Sigmoid colon (tissue), 7 donors: ENCODE data around the gene HEXD. TPM values are rescaled to one million over a fixed set of nuclear protein-coding genes. Genes with fewer than 3 reads are reported as not detected.

Source experiments
- DNase-seq: peaks from one replicate; pipeline ENCODE4 v3.0.0-alpha.2; 2019
- H3K27ac ChIP-seq, 4 donors: fragments of 200-600 bp; sonication (generic); one replicate each; pipeline ENCODE4 v1.5.1; 2016 to 2019; ENCODE audit warnings: mild to moderate bottlenecking in 1 of 4
- H3K27me3 ChIP-seq, 3 donors: fragments of 200-600 bp; sonication (generic); one replicate each; pipeline ENCODE4 v1.5.1; 2019; ENCODE audit warnings: mild to moderate bottlenecking in 1 of 3
- H3K36me3 ChIP-seq, 4 donors: fragments of 200-600 bp; sonication (generic); one replicate each; pipeline ENCODE4 v1.5.1; 2016 to 2019
- H3K4me1 ChIP-seq, 4 donors: fragments of 200-600 bp; sonication (generic); one replicate each; pipeline ENCODE4 v1.5.1; 2017 to 2019
- H3K4me3 ChIP-seq, 4 donors: fragments of 200-600 bp; sonication (generic); one replicate each; pipeline ENCODE4 v1.5.1; 2017 to 2019; ENCODE audit warnings: mild to moderate bottlenecking in 2 of 4, moderate library complexity in 1 of 4
- H3K9me3 ChIP-seq, 4 donors: fragments of 200-600 bp in 3 of 4; sonication (generic) in 3 of 4; one replicate each; pipeline versions ENCODE4 v1.5.1 to v1.6.1; 2013 to 2019
- CTCF ChIP-seq, 4 experiments: fragments of 450-650 bp in 3 of 4; fragments of 200-600 bp in 1 of 4; IDR thresholded peaks; one replicate each; pipeline ENCODE4 v1.5.1; 2016 to 2019; ENCODE audit warnings: antibody characterized with exemption in 4 of 4, mild to moderate bottlenecking in 3 of 4, moderate library complexity in 2 of 4
- EP300 ChIP-seq, 4 donors: sonication (generic); formaldehyde crosslinking; IDR thresholded peaks; one replicate each; pipeline ENCODE4 v1.6.1; 2017; ENCODE audit warnings: antibody characterized with exemption in 4 of 4
- POLR2A ChIP-seq, 2 donors: fragments of 450-650 bp; IDR thresholded peaks; one replicate each; pipeline ENCODE4 v1.6.1; 2016; ENCODE audit warnings: antibody characterized with exemption in 2 of 2, mild to moderate bottlenecking in 2 of 2, moderate library complexity in 2 of 2
- POLR2AphosphoS5 ChIP-seq, 4 donors: sonication (generic); formaldehyde crosslinking; IDR thresholded peaks; one replicate each; pipeline ENCODE4 v1.6.1; 2017; ENCODE audit warnings: antibody characterized with exemption in 4 of 4
- WGBS, 2 donors: extraction: QIAGEN DNeasy Blood & Tissue Kit; methylation state at CpG; one replicate each; pipeline ENCODE4 v1.1.7; 2013; 5-methylcytosine and 5-hydroxymethylcytosine counted together
- intact Hi-C: fragments of 100-400 bp; cut with DNase I; formaldehyde crosslinking; loops from one replicate; pipeline ENCODE4 v1.15.1; 2023
- polyA plus RNA-seq, 3 donors: library from polyadenylated mRNA; stranded (reverse); fragments of 200-250 nt; gene quantifications; one replicate each; pipeline ENCODE4 v1.2.3, GENCODE V29; 2013
- total RNA-seq, 4 donors: library from RNA; depleted of rRNA; stranded (reverse); fragments of >200 nt; gene quantifications; one replicate each; pipeline ENCODE4 v1.1.0, GENCODE V29; 2016
- donor health status: healthy with polysubstance abuse.
- donor health status: Bipolar disorder and iron deficiency.
- donor health status: healthy.

Gene HEXD
- total and polyA plus RNA-seq, 7 donors, result 9.5 to 46.2 (median 23.9) TPM

DNA sequence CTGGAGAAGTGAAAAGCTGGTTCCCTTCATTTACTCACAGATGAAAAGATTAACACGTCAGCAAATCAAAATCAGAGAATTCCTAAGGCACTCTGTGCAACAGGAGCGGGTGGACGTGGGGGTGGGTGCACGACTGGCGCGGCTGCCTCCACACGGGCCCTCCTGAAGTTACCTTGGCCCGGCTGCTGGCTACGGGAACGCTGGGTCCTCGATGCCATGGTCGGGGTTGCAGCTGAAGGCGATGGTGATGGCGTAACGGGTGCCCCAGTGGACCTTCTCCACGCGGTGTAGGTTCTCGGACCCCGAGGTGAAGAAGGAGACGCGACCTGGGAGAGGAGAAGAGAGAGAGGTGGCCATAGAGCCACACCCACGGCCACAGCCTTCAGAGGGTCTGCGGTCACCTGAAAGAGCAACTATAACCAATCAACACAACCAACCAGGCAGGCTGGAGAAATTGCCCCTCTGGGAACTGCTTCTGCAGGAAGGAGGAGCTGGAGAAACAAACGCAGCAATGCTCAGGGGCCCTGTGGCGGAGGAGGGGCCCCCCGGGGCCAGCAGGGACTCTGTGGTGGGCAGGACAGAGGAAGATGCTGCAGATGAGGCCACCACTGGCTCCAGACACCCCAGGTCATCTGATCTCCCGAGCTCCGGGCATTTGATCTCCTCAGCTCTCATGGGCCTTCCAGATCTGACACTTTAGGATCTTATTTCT, 25.8 kb upstream of the HEXD start:
- intact Hi-C loops, result no loop called here
- H3K4me1 ChIP-seq, result no peaks in the 10 kb centered on the region
- peaks cover 0 to 5% (median 0%) of the 10 kb centered on the region in 3 donors for H3K27me3 ChIP-seq
- H3K27ac ChIP-seq, result no peak overlapping the region
- no peak for DNase-seq
- no peaks in the 10 kb centered on the region for H3K9me3 ChIP-seq
- H3K36me3 ChIP-seq, result peaks cover 0 to 32% (median 4%) of the 10 kb centered on the region in 4 donors
- no peak overlapping the region for H3K4me3 ChIP-seq
- TF ChIP-seq POLR2AphosphoS5 (IDR thresholded peaks at IDR 0.05) (no peak), POLR2A (IDR thresholded peaks at IDR 0.05) (no peak), CTCF (IDR thresholded peaks at IDR 0.05) (no peak), EP300 (IDR thresholded peaks at IDR 0.05) (no peak)
- WGBS, 2 donors, result 95% methylated on average over 28 of the region's 28 CpGs

- no peaks in the 10 kb centered on the region for H3K27me3 ChIP-seq
- no peak overlapping the region for H3K4me3 ChIP-seq
- intact Hi-C loops, result no loop called here
- no peak overlapping the region for H3K27ac ChIP-seq
- peaks cover 0 to 34% (median 4%) of the 10 kb centered on the region in 4 donors for H3K36me3 ChIP-seq
- H3K9me3 ChIP-seq, result no peaks in the 10 kb centered on the region
- H3K4me1 ChIP-seq, result no peaks in the 10 kb centered on the region
- TF ChIP-seq POLR2AphosphoS5 (IDR thresholded peaks at IDR 0.05) (no peak), POLR2A (IDR thresholded peaks at IDR 0.05) (no peak), EP300 (IDR thresholded peaks at IDR 0.05) (no peak), CTCF (IDR thresholded peaks at IDR 0.05) (no peak)
- 94 to 95% methylated on average over 15 of the region's 15 CpGs for WGBS, 2 donors
- no peak for DNase-seq
Observed at GRCh38 chr17:82392941-82393340, 25.2 kb upstream of the HEXD start.

- TF ChIP-seq POLR2AphosphoS5 (IDR thresholded peaks at IDR 0.05) (no peak), CTCF (IDR thresholded peaks at IDR 0.05) (no peak), EP300 (IDR thresholded peaks at IDR 0.05) (no peak), POLR2A (IDR thresholded peaks at IDR 0.05) (no peak)
- no peak overlapping the region for H3K27ac ChIP-seq
- H3K4me3 ChIP-seq, result no peak overlapping the region
- no peak for DNase-seq
- 88 to 96% methylated on average over 12 of the region's 12 CpGs for WGBS, 2 donors
- H3K27me3 ChIP-seq, result no peaks in the 10 kb centered on the region
- no peaks in the 10 kb centered on the region for H3K9me3 ChIP-seq
- H3K36me3 ChIP-seq, result peaks cover 0 to 37% (median 4%) of the 10 kb centered on the region in 4 donors
- peaks cover 0 to under 1% (median 0%) of the 10 kb centered on the region in 4 donors for H3K4me1 ChIP-seq
- intact Hi-C loops, result no loop called here
Observed at GRCh38 chr17:82394278-82394677, 23.9 kb upstream of the HEXD start.

- TF ChIP-seq CTCF (IDR thresholded peaks at IDR 0.05), result no peak
- TF ChIP-seq POLR2AphosphoS5 (IDR thresholded peaks at IDR 0.05), result peak in 1 of 4 donors; percentile 28
- Histone ChIP-seq H3K9me3 (no peaks in the 10 kb centered on the region), H3K27me3 (no peaks in the 10 kb centered on the region), H3K36me3 (peaks cover 0 to 39% (median 4%) of the 10 kb centered on the region in 4 donors), H3K4me3 (no peak overlapping the region), H3K27ac (peak overlapping the region in 1 of 4 donors; percentile 6), H3K4me1 (peaks cover 0 to 12% (median 0%) of the 10 kb centered on the region in 4 donors)
- DNase-seq, result no peak
- intact Hi-C loops, result no loop called here
- WGBS, 2 donors, result 80 to 83% methylated on average over 19 of the region's 19 CpGs
Observed at GRCh38 chr17:82396601-82397435, 21.3 kb upstream of the HEXD start.
